GM12878 (cell line): ENCODE results near the gene POU2F1. TPM values are rescaled to one million over a fixed set of nuclear protein-coding genes. Genes with fewer than 3 reads are reported as not detected.

ENCODE experiments used
- ATAC-seq: fragments of 200-7000 bp; cut with Tn5 transposase; 3 replicates; pipeline ENCODE4 v1.9.1; 2020; ENCODE audit warnings: mild to moderate bottlenecking, moderate library complexity
- BruUV-seq: library from RNA; stranded (reverse); fragments of 400-500 nt; replicated peaks from 2 replicates; lab custom pipeline; 2021; lab: Mats Ljungman, UMichigan
- CTCF ChIA-PET: fragments of 300-600 bp; sonication (Branson Sonifier 250); formaldehyde crosslinking; extraction: SDS; loops from one replicate; lab custom pipeline; 2021; ENCODE audit warnings: inconsistent platforms; lab: Yijun Ruan, JAX
- POLR2A ChIA-PET: fragments of 350-600 bp; formaldehyde crosslinking; extraction: SDS; loops from one replicate; lab custom pipeline; 2021; ENCODE audit warnings: inconsistent platforms; lab: Charles Lee
- RAD21 ChIA-PET: fragments of 300-600 bp; sonication (Branson Sonifier 250); formaldehyde crosslinking; loops from one replicate; lab custom pipeline; 2023; ENCODE audit warnings: antibody characterized with exemption; ENCODE audit not compliant: unreplicated experiment; lab: Charles Lee
- SMC1A ChIA-PET: fragments of 300-600 bp; sonication (Branson Sonifier 250); formaldehyde crosslinking; loops from one replicate; lab custom pipeline; 2023; ENCODE audit not compliant: unreplicated experiment, uncharacterized antibody; lab: Charles Lee
- DNase-seq: peaks from one replicate; pipeline ENCODE4 v3.0.0-alpha.2; 2011; ENCODE audit warnings: low read depth, low spot score
- FAIRE-seq: peaks from 3 replicates; lab custom pipeline; 2011; peaks lifted over from hg19 to GRCh38; lab: Jason Lieb, UNC
- H2AFZ ChIP-seq: 2 replicates; pipeline ENCODE4 v1.6.0; 2011; ENCODE audit warnings: low read depth, low read length, control low read depth; ENCODE audit not compliant: control insufficient read depth
- H3K27ac ChIP-seq: 2 replicates; pipeline ENCODE4 v1.5.1; 2011; ENCODE audit warnings: control low read depth; ENCODE audit not compliant: control insufficient read depth, insufficient read depth
- H3K27me3 ChIP-seq, 2 experiments: replicated peaks in 1 of 2; 2 replicates each; pipeline versions ENCODE4 v1.6.0 to v1.6.1; 2011; ENCODE audit warnings: low read length in 1 of 2; ENCODE audit not compliant: control insufficient read depth in 2 of 2, insufficient read depth in 2 of 2
- H3K36me3 ChIP-seq, 2 experiments: 2 replicates each; pipeline ENCODE4 v1.5.1; 2011; ENCODE audit warnings: low read length in 1 of 2; ENCODE audit not compliant: control insufficient read depth in 2 of 2, insufficient read depth in 2 of 2
- H3K4me1 ChIP-seq: 2 replicates; pipeline ENCODE4 v1.6.1; 2011; ENCODE audit warnings: mild to moderate bottlenecking, low read length, moderate library complexity, mixed read lengths; ENCODE audit not compliant: control insufficient read depth, insufficient read depth
- H3K4me2 ChIP-seq: 2 replicates; pipeline ENCODE4 v1.6.0; 2011; ENCODE audit warnings: control low read depth; ENCODE audit not compliant: control insufficient read depth, insufficient read depth
- H3K4me3 ChIP-seq: fragments of 200-600 bp; sonication (generic); 2 replicates; pipeline ENCODE4 v1.5.1; 2016
- H3K79me2 ChIP-seq: 2 replicates; pipeline ENCODE4 v1.6.0; 2011; ENCODE audit warnings: low read length; ENCODE audit not compliant: control insufficient read depth, insufficient read depth
- H3K9ac ChIP-seq: 2 replicates; pipeline ENCODE4 v1.8.0; 2011; ENCODE audit warnings: low read length, control low read depth, mixed read lengths; ENCODE audit not compliant: control insufficient read depth, insufficient read depth
- H3K9me3 ChIP-seq: replicated peaks from 3 replicates; pipeline ENCODE4 v1.5.1; 2011; ENCODE audit warnings: mild to moderate bottlenecking, low read length; ENCODE audit not compliant: control insufficient read depth, insufficient read depth
- H4K20me1 ChIP-seq: 2 replicates; pipeline ENCODE4 v1.6.0; 2011; ENCODE audit not compliant: control insufficient read depth, insufficient read depth
- CREM ChIP-seq: IDR thresholded peaks from 2 replicates; pipeline ENCODE4 v1.6.1; 2014; ENCODE audit warnings: antibody characterized with exemption, low read depth
- GABPA ChIP-seq: IDR thresholded peaks from 2 replicates; pipeline ENCODE4 v1.6.1; 2014; ENCODE audit warnings: antibody characterized with exemption, low read depth, mild to moderate bottlenecking, inconsistent platforms
- GATAD2B ChIP-seq: fragments of 450-650 bp; conservative IDR thresholded peaks from 2 replicates; pipeline ENCODE4 v1.6.1; 2017; ENCODE audit warnings: low read depth, mild to moderate bottlenecking, moderate library complexity
- MYB ChIP-seq: fragments of 150-350 bp; IDR thresholded peaks from 2 replicates; pipeline ENCODE4 v1.6.1; 2014; ENCODE audit warnings: mild to moderate bottlenecking, low read depth, low read length, borderline replicate concordance
- POLR2AphosphoS2 ChIP-seq: IDR thresholded peaks from 2 replicates; pipeline ENCODE4 v1.6.1; 2011; ENCODE audit warnings: low read depth, mild to moderate bottlenecking, low read length, improper control_type of control experiment, moderate library complexity
- SMAD5 ChIP-seq: IDR thresholded peaks from 2 replicates; pipeline ENCODE4 v1.6.1; 2016; ENCODE audit warnings: antibody characterized with exemption, low read depth
- ZNF217 ChIP-seq: fragments of 450-650 bp; IDR thresholded peaks from 2 replicates; pipeline ENCODE4 v1.6.1; 2017; ENCODE audit warnings: antibody characterized with exemption, mild to moderate bottlenecking
- WGBS: methylation state at CpG from one replicate; pipeline ENCODE4 v1.1.6; 2016; ENCODE audit warnings: low lambda C conversion rate; ENCODE audit not compliant: insufficient replicate concordance, insufficient coverage; ENCODE audit errors: missing lambda C conversion rate; 5-methylcytosine and 5-hydroxymethylcytosine counted together
- in situ Hi-C: fragments of 300-500 bp; cut with MboI; formaldehyde crosslinking; loops from 9 replicates; pipeline ENCODE4 v1.14.3; 2018; ENCODE audit warnings: mixed read lengths
- intact Hi-C: fragments of 100-400 bp; cut with micrococcal nuclease; formaldehyde crosslinking; loops from one replicate; pipeline ENCODE4 v1.14.2; 2022; ENCODE audit not compliant: unreplicated experiment
- polyA plus RNA-seq, 11 experiments: library from polyadenylated mRNA; depleted of rRNA in 4 of 11; unstranded in 6 of 11; stranded (reverse) in 5 of 11; fragments of >200 nt; fragmentation: Nextera tagmentation in 4 of 11; fragmentation: Illumina TruSeq in 1 of 11; extraction: Ambion mirVana in 4 of 11; extraction: Trizol in 1 of 11; gene quantifications; 1 replicate in 1 of 11; 2 replicates in 10 of 11; pipeline versions ENCODE4 v1.2.1 to v1.2.3, GENCODE V29; 2011 to 2016; ENCODE audit warnings: inconsistent platforms in 2 of 11, missing spikeins in 2 of 11, low read depth in 1 of 11
- total RNA-seq, 4 experiments: library from RNA; depleted of rRNA in 3 of 4; stranded (reverse); fragments of >200 nt in 3 of 4; fragmentation: Illumina TruSeq in 1 of 4; extraction: Trizol in 1 of 4; gene quantifications; 2 replicates each; pipeline versions ENCODE4 v1.2.1 to v1.2.3, GENCODE V29; 2013 to 2021

Gene POU2F1
- total and polyA plus RNA-seq, 10 of the 15 experiments (the other 5 are each of a cell fraction or from before 2014, with no cell fraction given), result 2.5 to 21.7 (median 12.5) TPM

DNA sequence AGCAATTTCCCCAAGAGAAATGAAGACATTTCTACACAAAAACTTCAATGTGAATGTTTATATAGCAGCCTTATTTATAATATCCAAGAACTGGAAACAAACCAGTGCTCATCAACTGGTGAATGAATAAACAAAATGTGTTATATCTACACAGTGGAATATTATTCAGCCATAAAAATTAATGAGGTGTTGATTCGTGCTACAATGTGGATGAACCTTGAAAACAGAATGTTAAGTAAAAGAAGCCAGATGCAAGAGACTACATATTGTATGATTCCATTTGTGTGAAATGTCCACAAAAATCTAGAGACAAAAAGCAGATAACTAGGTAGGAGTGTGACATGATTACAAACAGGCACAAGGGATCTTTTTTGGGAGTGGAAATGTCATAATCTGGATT is 187.7 kb downstream of the POU2F1 start:
- 90% methylated on average over 1 of the region's 1 CpG for WGBS
- no peaks in the 10 kb centered on the region for H3K4me1 ChIP-seq
- no peak overlapping the region for H2AFZ ChIP-seq
- no peak overlapping the region for H3K4me3 ChIP-seq
- no peaks in the 10 kb centered on the region for H3K79me2 ChIP-seq
- in situ Hi-C loops (no loop called here), intact Hi-C loops (loop anchor here (5.0 kb wide), 1 partner anchor 141 kb away; no protein-coding TSS in a partner anchor)
- ChIA-PET CTCF (interaction anchor here (0.7 to 3.2 kb wide), 16 partner anchors 12 to 280 kb away, joined by 3 to 28 read pairs (median 3); partner anchors contain the start of gene CREG1), SMC1A (interaction anchor here (0.7 to 2.0 kb wide), 6 partner anchors 9 to 143 kb away, joined by 3 to 26 read pairs (median 3); no protein-coding TSS in a partner anchor), POLR2A (interaction anchor here (0.6 kb wide), 1 partner anchor 142 kb away, joined by 5 read pairs; no protein-coding TSS in a partner anchor), RAD21 (interaction anchor here (1.0 to 2.1 kb wide), 5 partner anchors 10 to 346 kb away, joined by 3 to 15 read pairs (median 4); no protein-coding TSS in a partner anchor)
- H4K20me1 ChIP-seq, result no peaks in the 10 kb centered on the region
- TF ChIP-seq ZNF217, result no peak
- TF ChIP-seq SMAD5, result no peak
- no peak for TF ChIP-seq CREM
- TF ChIP-seq GATAD2B, result no peak
- no peak for TF ChIP-seq GABPA
- no peak for TF ChIP-seq POLR2AphosphoS2
- TF ChIP-seq MYB, result no peak
- DNase-seq, result no peak
- peaks cover 9 to 18% of the 10 kb centered on the region in 2 experiments; a peak in 3 of 4 replicates for H3K36me3 ChIP-seq
- no peak for FAIRE-seq
- H3K27ac ChIP-seq, result no peak overlapping the region
- no peaks in the 10 kb centered on the region for H3K9me3 ChIP-seq
- no peak overlapping the region for H3K9ac ChIP-seq
- no peaks in the 10 kb centered on the region for H3K27me3 ChIP-seq
- no TSS peak for BruUV-seq
- H3K4me2 ChIP-seq, result no peak overlapping the region
- ATAC-seq, result no peak
